ENCODE measurements around the gene ZNF701. TPM values are rescaled to one million over a fixed set of nuclear protein-coding genes. Genes with fewer than 3 reads are reported as not detected.
"Not testable (repeated sequence)": the region's sequence is repeated elsewhere in the genome, so short reads cannot be mapped to it uniquely, and the experiment has no call there.

Gene ZNF701
- total and polyA plus RNA-seq, 2 experiments from 2014 or later: 11.0 to 13.5 TPM

DNA sequence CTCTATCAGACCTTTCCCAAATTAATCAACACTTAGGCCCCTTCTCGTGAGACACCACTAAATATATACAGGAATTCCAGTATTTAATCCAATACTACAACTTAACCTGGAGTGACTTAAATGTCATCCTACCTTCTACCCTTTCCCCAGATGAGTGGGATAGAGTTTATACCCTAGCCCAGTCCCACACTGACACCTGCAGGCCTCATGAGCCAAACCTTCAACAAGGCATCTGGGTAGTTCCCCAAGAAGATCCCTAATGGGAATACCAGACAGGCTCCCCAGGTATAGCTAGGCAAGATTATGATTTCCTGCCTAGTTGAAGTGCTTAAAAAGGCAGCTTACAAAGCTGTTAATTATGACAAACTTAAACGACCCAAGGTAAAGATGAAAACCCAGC, 52.2 kb downstream of the ZNF701 start:
- Histone ChIP-seq H3K27ac (no peak overlapping the region), H3K4me1 (ENCODE audit: low read depth) (no peaks in the 10 kb centered on the region), H3K9me3 (ENCODE audit: low read depth) (no peaks in the 10 kb centered on the region), H3K36me3 (peaks cover under 1% of the 10 kb centered on the region), H3K4me3 (no peak overlapping the region), H3K27me3 (no peaks in the 10 kb centered on the region)
- TF ChIP-seq, protein P1, sequence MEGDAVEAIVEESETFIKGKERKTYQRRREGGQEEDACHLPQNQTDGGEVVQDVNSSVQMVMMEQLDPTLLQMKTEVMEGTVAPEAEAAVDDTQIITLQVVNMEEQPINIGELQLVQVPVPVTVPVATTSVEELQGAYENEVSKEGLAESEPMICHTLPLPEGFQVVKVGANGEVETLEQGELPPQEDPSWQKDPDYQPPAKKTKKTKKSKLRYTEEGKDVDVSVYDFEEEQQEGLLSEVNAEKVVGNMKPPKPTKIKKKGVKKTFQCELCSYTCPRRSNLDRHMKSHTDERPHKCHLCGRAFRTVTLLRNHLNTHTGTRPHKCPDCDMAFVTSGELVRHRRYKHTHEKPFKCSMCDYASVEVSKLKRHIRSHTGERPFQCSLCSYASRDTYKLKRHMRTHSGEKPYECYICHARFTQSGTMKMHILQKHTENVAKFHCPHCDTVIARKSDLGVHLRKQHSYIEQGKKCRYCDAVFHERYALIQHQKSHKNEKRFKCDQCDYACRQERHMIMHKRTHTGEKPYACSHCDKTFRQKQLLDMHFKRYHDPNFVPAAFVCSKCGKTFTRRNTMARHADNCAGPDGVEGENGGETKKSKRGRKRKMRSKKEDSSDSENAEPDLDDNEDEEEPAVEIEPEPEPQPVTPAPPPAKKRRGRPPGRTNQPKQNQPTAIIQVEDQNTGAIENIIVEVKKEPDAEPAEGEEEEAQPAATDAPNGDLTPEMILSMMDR (IDR thresholded peaks at IDR 0.05; ENCODE audit: low read depth, low read length): no peak
- peak in 1 of 2 donors; percentile 9 for DNase-seq (ENCODE audit: low read depth in 1 of 2, low spot score in 1 of 2)

DNA sequence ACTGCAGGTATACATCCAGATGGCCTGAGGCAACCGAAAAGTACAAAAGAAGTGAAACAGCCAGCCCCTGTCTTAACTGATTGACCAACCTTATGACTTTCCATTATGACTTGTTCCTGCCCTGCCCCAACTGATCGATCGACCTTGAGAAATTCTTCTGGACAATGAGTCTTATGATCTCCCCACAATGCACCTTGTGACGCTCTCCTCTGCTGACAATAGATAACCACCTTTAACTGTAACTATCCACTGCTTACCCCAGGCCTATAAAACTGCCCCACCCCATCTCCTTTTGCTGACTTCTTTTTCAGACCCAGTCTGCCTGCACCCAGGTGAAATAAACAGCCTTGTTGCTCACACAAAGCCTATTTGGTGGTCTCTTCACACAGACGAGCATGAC, 56.8 kb downstream of the ZNF701 start:
- H3K27me3 ChIP-seq: no peaks in the 10 kb centered on the region
- TF ChIP-seq, protein P1 (IDR thresholded peaks at IDR 0.05; ENCODE audit: low read depth, low read length): no peak
- H3K4me3 ChIP-seq: no peak overlapping the region
- H3K36me3 ChIP-seq: no peaks in the 10 kb centered on the region
- no peaks in the 10 kb centered on the region for H3K4me1 ChIP-seq (ENCODE audit: low read depth)
- H3K27ac ChIP-seq: no peak overlapping the region
- no peak for DNase-seq (ENCODE audit: low read depth in 1 of 2, low spot score in 1 of 2)
- H3K9me3 ChIP-seq (ENCODE audit: low read depth): no peaks in the 10 kb centered on the region

DNA sequence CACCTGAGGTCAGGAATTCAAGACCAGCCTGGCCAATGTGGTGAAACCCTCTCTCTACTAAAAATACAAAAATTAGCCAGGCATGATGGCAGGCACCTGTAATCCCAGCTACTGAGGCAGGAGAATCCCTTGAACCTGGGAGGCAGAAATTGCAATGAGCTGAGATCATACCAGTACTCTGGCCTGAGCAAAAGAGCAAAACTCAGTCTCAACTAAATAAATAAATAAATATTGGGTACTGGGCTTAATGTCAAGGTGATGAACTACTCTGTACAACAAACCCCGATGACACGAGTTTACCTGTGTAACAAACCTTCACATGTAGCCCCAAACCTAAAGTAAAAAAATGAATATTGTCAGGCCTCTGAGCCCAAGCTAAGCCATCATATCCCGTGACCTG, 57.4 kb downstream of the ZNF701 start:
- H3K27me3 ChIP-seq; H3K36me3 ChIP-seq; H3K9me3 ChIP-seq (ENCODE audit: low read depth); DNase-seq (ENCODE audit: low read depth in 1 of 2, low spot score in 1 of 2); H3K4me1 ChIP-seq (ENCODE audit: low read depth); H3K4me3 ChIP-seq; H3K27ac ChIP-seq: not testable (repeated sequence)

DNA sequence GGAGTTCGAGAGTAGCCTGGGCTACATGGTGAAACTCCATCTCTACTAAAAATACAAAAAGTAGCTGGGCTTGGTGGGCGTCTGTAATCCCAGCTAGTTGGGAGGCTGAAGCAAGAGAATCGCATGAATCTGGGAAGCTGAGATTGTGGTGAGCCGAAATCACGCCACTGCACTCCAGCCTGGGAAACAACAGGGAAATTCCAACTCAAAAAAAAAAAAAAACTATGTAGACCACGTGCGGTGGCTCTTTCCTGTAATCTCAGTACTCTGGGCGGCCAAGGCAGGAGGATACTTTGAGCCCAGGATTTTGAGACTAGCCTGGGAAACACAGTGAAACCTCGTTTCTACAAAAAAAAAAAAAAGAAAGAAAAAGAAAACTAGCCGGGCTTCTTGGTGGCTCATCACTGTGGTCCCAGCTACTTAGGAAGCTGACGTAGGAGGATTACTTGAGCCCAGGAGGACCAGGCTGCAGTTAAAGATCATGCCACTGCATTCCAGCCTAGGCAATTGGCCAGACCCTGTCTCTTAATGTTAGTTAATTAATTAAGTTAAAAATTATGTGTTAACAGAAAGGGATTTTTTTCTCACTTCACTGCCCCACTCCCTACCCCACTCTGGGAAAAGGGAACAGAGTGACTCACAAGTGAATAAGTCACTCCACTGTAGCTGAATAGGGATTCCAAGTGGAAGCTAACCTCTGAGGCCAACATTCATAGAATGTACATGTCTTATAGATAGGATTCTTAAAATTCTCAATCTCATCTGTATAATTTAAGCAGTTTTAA, 65.9 kb downstream of the ZNF701 start:
- Histone ChIP-seq H3K27me3 (no peaks in the 10 kb centered on the region), H3K4me3 (no peak overlapping the region), H3K9me3 (ENCODE audit: low read depth) (no peaks in the 10 kb centered on the region), H3K4me1 (ENCODE audit: low read depth) (peaks cover 4% of the 10 kb centered on the region), H3K27ac (no peak overlapping the region), H3K36me3 (no peaks in the 10 kb centered on the region)
- TF ChIP-seq, protein P1 (IDR thresholded peaks at IDR 0.05; ENCODE audit: low read depth, low read length): no peak
- no peak for DNase-seq (ENCODE audit: low read depth in 1 of 2, low spot score in 1 of 2)

Other genes with a start within 250 kb of the ZNF701 start
- gene ZNF610, start 234.0 kb upstream of the ZNF701 start, total RNA-seq: 11.5 and 14.3 TPM in 2 replicates
- 15.7 and 23.7 TPM in 2 replicates for gene ZNF610, start 234.0 kb upstream of the ZNF701 start, polyA plus RNA-seq
- 20.9 and 25.3 TPM in 2 replicates for gene ZNF880, start 200.4 kb upstream of the ZNF701 start, total RNA-seq
- gene ZNF880, start 200.4 kb upstream of the ZNF701 start, polyA plus RNA-seq: 19.5 and 24.7 TPM in 2 replicates
- 31.5 and 41.9 TPM in 2 replicates for gene ZNF528, start 172.4 kb upstream of the ZNF701 start, total RNA-seq
- gene ZNF528, start 172.4 kb upstream of the ZNF701 start, polyA plus RNA-seq: 15.8 and 25.0 TPM in 2 replicates
- 1.5 and 2.6 TPM in 2 replicates for gene ZNF534, start 141.1 kb upstream of the ZNF701 start, total RNA-seq
- 1.6 and 2.0 TPM in 2 replicates for gene ZNF534, start 141.1 kb upstream of the ZNF701 start, polyA plus RNA-seq
- 3.4 and 3.8 TPM in 2 replicates for gene ZNF578, start 116.7 kb upstream of the ZNF701 start, total RNA-seq
- 2.6 and 3.1 TPM in 2 replicates for gene ZNF578, start 116.7 kb upstream of the ZNF701 start, polyA plus RNA-seq
- gene ZNF808, start 42.6 kb upstream of the ZNF701 start, total RNA-seq: 19.0 and 22.9 TPM in 2 replicates
- 6.2 and 11.3 TPM in 2 replicates for gene ZNF808, start 42.6 kb upstream of the ZNF701 start, polyA plus RNA-seq
- 49.2 and 134 TPM in 2 replicates for gene ZNF83, start 68.1 kb downstream of the ZNF701 start, total RNA-seq
- 33.1 and 67.4 TPM in 2 replicates for gene ZNF83, start 68.1 kb downstream of the ZNF701 start, polyA plus RNA-seq
- 5.8 and 12.4 TPM in 2 replicates for gene ZNF611, start 164.8 kb downstream of the ZNF701 start, total RNA-seq
- 10.4 and 15.4 TPM in 2 replicates for gene ZNF611, start 164.8 kb downstream of the ZNF701 start, polyA plus RNA-seq
- gene ZNF600, start 216.5 kb downstream of the ZNF701 start, total RNA-seq: 1.6 and 2.0 TPM in 2 replicates
- 2.1 and 2.3 TPM in 2 replicates for gene ZNF600, start 216.5 kb downstream of the ZNF701 start, polyA plus RNA-seq